CD1c-positive myeloid dendritic cell (primary cell): ENCODE data around the gene GNG4.

Experiments
- DNase-seq: peaks from one replicate; pipeline ENCODE4 v3.0.0-alpha.2; 2016; ENCODE audit errors: extremely low spot score

GNG4 gene

GRCh38 chr1:235533476-235534168 lies 116.0 kb downstream of the GNG4 start:
- DNase-seq, result no peak

GRCh38 chr1:235532360-235532759 lies 117.2 kb downstream of the GNG4 start:
- DNase-seq, result no peak

- no peak for DNase-seq
Observed at GRCh38 chr1:235527196-235527814, 122.3 kb downstream of the GNG4 start.

- no peak for DNase-seq
Observed at GRCh38 chr1:235525314-235525713, 124.3 kb downstream of the GNG4 start.

GRCh38 chr1:235516862-235517446 lies 132.6 kb downstream of the GNG4 start:
- DNase-seq, result no peak

GRCh38 chr1:235515844-235516512 lies 133.6 kb downstream of the GNG4 start:
- peak; percentile 57 for DNase-seq

DNA sequence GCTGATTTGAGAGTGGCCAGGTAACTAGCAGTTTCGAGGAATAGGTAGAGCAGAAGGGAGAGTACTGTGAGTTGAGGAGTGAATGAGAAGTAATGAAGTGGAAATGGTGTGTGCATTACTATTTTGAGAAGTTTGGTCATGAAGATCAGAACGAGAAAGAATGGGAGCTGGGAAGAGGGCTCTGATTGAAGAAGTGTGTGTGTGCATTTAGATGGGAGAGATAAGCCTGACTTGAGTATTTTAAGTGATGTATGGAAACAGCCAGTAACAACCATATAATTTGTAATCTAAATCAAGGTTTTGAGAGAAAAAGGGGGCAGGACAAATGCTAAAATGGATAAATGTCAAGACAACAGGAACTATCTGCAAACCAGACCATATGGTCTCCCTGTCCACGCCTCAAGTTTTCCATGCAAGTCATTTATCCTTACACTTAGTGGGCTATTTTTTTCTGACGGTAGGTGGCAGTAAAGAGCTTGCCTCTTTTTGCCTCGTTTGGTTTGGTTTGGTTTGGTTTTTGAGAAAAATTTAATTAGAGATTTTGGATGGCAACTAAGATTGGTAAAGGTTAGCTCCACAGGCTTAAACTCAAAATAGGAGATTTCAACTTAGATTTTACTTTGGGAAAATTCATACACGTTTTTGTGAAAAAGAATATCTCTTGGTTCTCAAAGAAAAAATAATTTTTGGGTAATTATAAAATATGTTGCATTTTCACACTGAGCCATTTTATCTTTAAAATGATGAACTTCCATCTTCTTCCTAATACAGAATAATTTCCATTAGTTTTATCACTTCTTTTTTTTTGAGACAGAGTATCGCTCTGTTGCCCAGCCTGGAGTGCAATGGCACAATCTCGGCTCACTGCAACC lies 135.9 kb downstream of the GNG4 start:
- DNase-seq, result peak; percentile 83

GRCh38 chr1:235511470-235512240 lies 137.9 kb downstream of the GNG4 start:
- no peak for DNase-seq

GRCh38 chr1:235510823-235511222 lies 138.8 kb downstream of the GNG4 start:
- DNase-seq, result no peak

DNA sequence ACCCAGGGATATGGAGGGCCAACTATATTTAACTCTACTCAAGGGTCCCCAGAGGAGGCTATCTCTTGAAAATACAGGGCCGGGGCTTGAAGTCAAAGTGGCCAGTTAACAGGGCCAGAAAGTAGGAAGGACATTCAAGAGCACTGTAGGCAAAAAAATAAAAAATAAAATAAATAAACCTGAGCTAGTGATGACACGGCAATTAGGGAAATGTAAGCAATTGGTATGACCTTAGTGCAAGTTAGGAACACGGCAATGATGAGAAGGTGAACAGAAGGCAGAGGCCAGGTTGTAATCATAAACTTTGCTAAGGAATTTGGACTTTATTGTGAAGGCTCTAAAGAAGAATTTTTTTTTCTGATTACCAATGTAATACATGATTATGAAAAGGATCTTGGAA lies 142.0 kb downstream of the GNG4 start:
- DNase-seq, result no peak

DNA sequence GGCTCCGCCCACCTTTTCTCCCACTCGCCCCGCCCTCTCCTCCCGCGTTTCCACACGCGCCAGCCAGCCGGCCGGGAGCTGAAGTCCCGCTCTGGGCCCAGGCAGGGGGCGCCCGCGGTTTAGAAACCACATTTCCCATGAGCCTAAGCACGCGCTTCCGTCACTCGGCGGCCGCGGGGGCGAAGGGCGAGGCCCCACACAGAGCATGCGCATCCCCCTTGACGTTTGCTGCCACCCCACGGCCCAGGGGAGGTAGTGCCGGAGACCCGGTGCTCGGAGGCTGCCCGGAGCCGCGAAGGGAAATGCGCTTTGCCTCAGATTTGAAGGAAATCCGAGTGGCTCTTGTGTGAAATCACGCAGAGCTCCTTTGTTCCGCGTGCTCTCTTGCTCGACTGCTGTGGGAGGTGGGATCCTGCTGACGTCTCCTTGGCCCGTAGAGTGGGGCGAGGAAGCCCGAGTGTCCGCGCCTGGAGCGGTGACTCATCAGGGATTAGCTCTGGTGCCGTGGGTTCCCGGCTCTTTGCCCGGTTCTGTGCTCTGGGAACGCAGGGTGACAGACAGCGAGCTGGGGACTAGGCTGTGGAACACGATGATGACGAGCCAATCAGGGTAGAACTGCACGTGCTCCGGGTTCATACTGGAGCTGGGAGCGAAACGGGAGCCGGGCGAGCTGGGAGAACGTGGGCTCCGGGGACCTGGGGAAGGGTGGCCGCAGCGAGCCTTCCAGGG lies 144.9 kb downstream of the GNG4 start:
- DNase-seq, result peak; percentile 99

GRCh38 chr1:235504122-235504493 lies 145.5 kb downstream of the GNG4 start, which contains the start of gene B3GALNT2:
Gene B3GALNT2 (minus strand): TSS chr1:235504452. CDS start chr1:235504252, 200 bp downstream.
- no peak for DNase-seq

DNA sequence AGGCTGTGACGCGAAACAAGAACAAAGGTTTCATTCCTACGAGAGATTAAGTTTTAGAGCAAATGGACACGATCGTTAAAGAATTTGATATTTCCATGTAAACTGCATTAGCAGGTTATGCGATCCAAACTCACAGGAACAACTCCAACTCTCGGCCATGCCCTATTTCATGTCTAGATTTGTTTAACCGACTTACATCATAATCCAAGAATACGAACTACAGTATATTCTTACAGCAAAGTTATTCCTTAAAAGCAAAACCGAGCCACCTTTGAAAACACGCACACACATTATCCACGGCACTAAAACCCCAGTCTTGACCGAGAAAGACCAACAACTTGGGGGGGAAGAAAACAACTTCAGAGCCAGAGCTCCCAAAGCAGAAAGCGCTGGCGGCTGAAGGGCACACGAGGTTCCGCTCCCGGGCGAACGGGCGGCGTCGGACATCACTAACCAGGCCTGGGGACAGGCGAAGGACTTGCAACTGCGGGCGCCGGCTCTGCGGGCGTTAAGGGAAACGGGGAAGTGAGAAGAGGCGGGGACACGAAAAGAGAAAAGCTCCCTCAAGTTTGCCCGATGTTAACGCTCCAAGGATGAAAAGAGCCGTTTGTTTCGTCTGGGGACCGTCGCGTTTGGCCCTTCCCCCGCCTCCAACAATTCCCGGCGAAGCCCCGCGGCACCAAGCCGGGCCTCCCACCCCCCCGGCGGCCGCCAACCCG lies 146.0 kb downstream of the GNG4 start:
- peak; percentile 83 for DNase-seq

DNA sequence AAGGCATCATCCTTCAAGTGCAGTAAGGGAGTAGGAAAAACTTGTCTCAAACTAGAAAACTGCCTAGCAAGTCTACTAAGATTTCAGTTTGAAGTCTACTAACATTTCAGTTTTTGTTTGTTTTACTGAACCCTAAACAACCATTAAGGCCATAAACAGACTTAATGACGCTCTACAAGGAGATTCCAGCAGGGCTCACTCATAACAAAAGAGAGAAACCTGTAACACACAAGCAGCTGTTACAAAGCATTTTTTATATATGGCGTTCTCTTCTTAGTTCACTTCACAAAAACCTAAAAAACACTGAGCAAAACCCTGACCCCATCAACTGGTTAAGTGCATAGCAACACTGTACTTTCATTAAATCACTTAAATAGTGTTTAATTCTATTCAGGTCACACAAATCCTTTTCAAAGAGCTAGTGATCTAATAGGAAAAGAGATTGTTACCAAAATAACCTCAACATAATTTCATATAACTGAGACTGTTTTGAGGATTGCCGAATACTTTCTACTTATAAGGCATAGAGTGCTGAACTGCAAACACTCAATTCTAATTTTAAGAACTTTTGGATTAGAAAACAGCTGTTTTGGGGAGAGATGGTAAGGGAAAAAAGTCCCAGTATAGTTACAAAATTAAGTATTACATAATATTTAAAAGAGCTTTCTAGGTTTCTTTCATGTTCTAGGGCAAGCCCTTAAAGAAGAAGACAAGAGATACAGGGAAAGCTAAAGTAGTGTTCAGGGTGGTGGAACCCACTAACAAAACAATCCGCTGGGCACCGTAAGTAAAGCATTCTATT lies 146.8 kb downstream of the GNG4 start:
- peak; percentile 11 for DNase-seq

GRCh38 chr1:235500971-235501540 lies 148.5 kb downstream of the GNG4 start:
- no peak for DNase-seq
